Fibroblast of skin of scalp (primary cell): ENCODE data around the gene GSC2.

Experiments
- DNase-seq: peaks from one replicate; pipeline ENCODE4 v3.0.0-alpha.2; 2013

The GSC2 gene

GRCh38 chr22:19152942-19153883, 3.1 kb upstream of the GSC2 start:
- DNase-seq = no peak

- no peak for DNase-seq
Observed at GRCh38 chr22:19151329-19152191, 1.5 kb upstream of the GSC2 start.

- no peak for DNase-seq
Observed at GRCh38 chr22:19150482-19151328, 613 bp upstream of the GSC2 start.

- no peak for DNase-seq
Observed at GRCh38 chr22:19149047-19149883, 827 bp downstream of the GSC2 start.

GRCh38 chr22:19148417-19149046, 1.6 kb downstream of the GSC2 start:
- DNase-seq = no peak

- no peak for DNase-seq
Observed at GRCh38 chr22:19147195-19147780, 2.8 kb downstream of the GSC2 start.

- DNase-seq = no peak
Observed at GRCh38 chr22:19146215-19146968, 3.7 kb downstream of the GSC2 start.

GRCh38 chr22:19143967-19144400, 6.1 kb downstream of the GSC2 start:
- no peak for DNase-seq

GRCh38 chr22:19143212-19143611, 6.9 kb downstream of the GSC2 start:
- DNase-seq = no peak

GRCh38 chr22:19142394-19142793, 7.7 kb downstream of the GSC2 start:
- no peak for DNase-seq

- DNase-seq = no peak
Observed at GRCh38 chr22:19139974-19140373, 10.1 kb downstream of the GSC2 start.

- no peak for DNase-seq
Observed at GRCh38 chr22:19139001-19139356, 11.1 kb downstream of the GSC2 start.

- no peak for DNase-seq
Observed at GRCh38 chr22:19138217-19139000, 11.7 kb downstream of the GSC2 start.

- DNase-seq = no peak
Observed at GRCh38 chr22:19137384-19138216, 12.5 kb downstream of the GSC2 start.

- DNase-seq = no peak
Observed at GRCh38 chr22:19136915-19137314, 13.2 kb downstream of the GSC2 start.

- DNase-seq = no peak
Observed at GRCh38 chr22:19134874-19135273, 15.2 kb downstream of the GSC2 start.

- DNase-seq = no peak
Observed at GRCh38 chr22:19134176-19134831, 15.8 kb downstream of the GSC2 start.

GRCh38 chr22:19133561-19133960, 16.5 kb downstream of the GSC2 start:
- DNase-seq = no peak
